PC-9 (cell line): ENCODE measurements around the gene CHDH. TPM values are rescaled to one million over a fixed set of nuclear protein-coding genes. Genes with fewer than 3 reads are reported as not detected.

Experiments
- BruUV-seq: library from RNA; stranded (reverse); fragments of 400-500 nt; replicated peaks from 2 replicates; lab custom pipeline; 2021; lab: Mats Ljungman, UMichigan
- CTCF ChIA-PET: fragments of 300-600 bp; sonication (Branson Sonifier 250); formaldehyde crosslinking; loops from one replicate; lab custom pipeline; 2022; ENCODE audit warnings: antibody characterized with exemption; lab: Charles Lee
- POLR2A ChIA-PET: fragments of 300-600 bp; sonication (Branson Sonifier 250); formaldehyde crosslinking; loops from one replicate; lab custom pipeline; 2022; ENCODE audit warnings: antibody characterized with exemption; ENCODE audit not compliant: unreplicated experiment; lab: Charles Lee
- DNase-seq, 2 experiments: peaks; one replicate each; pipeline versions ENCODE4 v3.0.0 to v3.0.0-alpha.2; 2015 to 2022; ENCODE audit warnings: mixed read lengths in 1 of 2
- H2AFZ ChIP-seq: fragments of 200-600 bp; sonication (generic); 2 replicates; pipeline ENCODE4 v1.8.1; 2017; ENCODE audit warnings: antibody characterized with exemption
- H3F3A ChIP-seq: fragments of 200-600 bp; sonication (generic); 2 replicates; pipeline ENCODE4 v1.8.1; 2017; ENCODE audit warnings: antibody characterized with exemption, mild to moderate bottlenecking, low read depth; ENCODE audit not compliant: insufficient read depth
- H3K27ac ChIP-seq: fragments of 200-600 bp; sonication (generic); 2 replicates; pipeline ENCODE4 v1.6.1; 2016; ENCODE audit warnings: mixed run types
- H3K27me3 ChIP-seq: fragments of 200-600 bp; sonication (generic); 2 replicates; pipeline ENCODE4 v1.6.1; 2016; ENCODE audit warnings: low read depth, mixed run types; ENCODE audit not compliant: insufficient read depth
- H3K36me3 ChIP-seq: fragments of 200-600 bp; sonication (generic); 2 replicates; pipeline ENCODE4 v1.6.1; 2016; ENCODE audit warnings: low read depth, mixed run types
- H3K4me1 ChIP-seq: fragments of 200-600 bp; sonication (generic); replicated peaks from 2 replicates; pipeline ENCODE4 v1.6.1; 2016; ENCODE audit warnings: mixed run types; ENCODE audit not compliant: insufficient read depth
- H3K4me2 ChIP-seq: fragments of 200-600 bp; sonication (generic); 2 replicates; pipeline ENCODE4 v1.6.1; 2017; ENCODE audit warnings: mixed run types
- H3K4me3 ChIP-seq: fragments of 200-600 bp; sonication (generic); 2 replicates; pipeline ENCODE4 v1.6.1; 2016; ENCODE audit warnings: mixed run types
- H3K79me2 ChIP-seq: fragments of 200-600 bp; sonication (generic); 2 replicates; pipeline ENCODE4 v1.6.1; 2017; ENCODE audit warnings: low read depth, mixed run types
- H3K9me2 ChIP-seq: fragments of 200-600 bp; sonication (generic); 2 replicates; pipeline ENCODE4 v1.8.1; 2017; ENCODE audit warnings: mild to moderate bottlenecking; ENCODE audit not compliant: insufficient read depth
- H3K9me3 ChIP-seq: fragments of 200-600 bp; sonication (generic); 2 replicates; pipeline ENCODE4 v1.8.1; 2016; ENCODE audit warnings: low read depth; ENCODE audit not compliant: insufficient read depth
- H4K20me1 ChIP-seq: fragments of 200-600 bp; sonication (generic); 2 replicates; pipeline ENCODE4 v1.8.1; 2017; ENCODE audit not compliant: insufficient read depth
- EZH2 ChIP-seq: fragments of 200-600 bp; sonication (generic); IDR thresholded peaks from 2 replicates; pipeline ENCODE4 v1.8.0; 2017; ENCODE audit warnings: antibody characterized with exemption, low read depth
- intact Hi-C: fragments of 100-400 bp; cut with micrococcal nuclease; formaldehyde crosslinking; loops from one replicate; pipeline ENCODE4 v1.10.0; 2022; ENCODE audit not compliant: unreplicated experiment
- total RNA-seq: library from RNA; stranded (reverse); gene quantifications from 2 replicates; pipeline ENCODE4 v1.2.3, GENCODE V29; 2021
- TF ChIP-seq, protein P1 (sequence below): fragments of 200-600 bp; sonication (generic); conservative IDR thresholded peaks from 2 replicates; pipeline ENCODE4 v1.6.1; 2017; ENCODE audit warnings: mixed run types, antibody characterized with exemption, mild to moderate bottlenecking, moderate library complexity

CHDH gene
- total RNA-seq, 1 experiment from 2014 or later: not detected

DNA sequence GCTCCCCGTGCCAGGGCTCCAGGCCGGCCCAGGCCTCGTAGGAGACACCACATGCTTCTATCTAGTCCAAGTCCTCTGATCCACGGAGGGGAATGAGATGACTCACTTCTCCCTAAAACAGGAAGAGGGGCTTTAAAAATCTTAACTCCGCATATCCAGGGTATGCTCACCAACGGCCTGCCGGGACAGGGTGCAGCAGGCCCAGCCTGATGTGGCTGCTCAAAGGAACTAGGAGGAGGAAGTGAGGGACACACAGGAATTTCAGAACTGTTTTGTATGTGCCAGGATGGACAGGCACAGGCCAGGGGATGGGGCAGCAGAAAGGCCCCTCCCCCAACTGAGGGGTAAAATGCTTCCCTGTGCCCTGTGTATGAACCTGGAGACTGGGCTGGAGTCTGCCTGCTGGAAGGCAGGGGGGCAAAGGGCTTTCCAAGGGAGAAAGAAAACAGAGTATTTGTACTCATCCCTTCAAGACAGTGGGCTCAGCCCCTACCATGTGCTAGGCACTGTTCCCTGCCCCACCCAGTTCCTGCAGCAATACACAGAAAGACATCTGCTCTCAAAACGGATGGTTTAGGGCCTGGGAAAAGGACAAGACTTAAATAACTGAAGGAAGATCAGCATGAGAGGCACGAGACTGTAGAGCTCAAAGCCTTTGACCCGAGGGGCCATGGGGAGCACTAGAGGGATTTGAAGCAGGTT, 22.1 kb downstream of the CHDH start:
- Histone ChIP-seq H3K4me3 (no peak overlapping the region), H3K36me3 (no peaks in the 10 kb centered on the region), H3K27ac (no peak overlapping the region), H3K4me2 (no peak overlapping the region), H3F3A (no peaks in the 10 kb centered on the region), H3K9me3 (no peaks in the 10 kb centered on the region), H3K79me2 (no peaks in the 10 kb centered on the region), H3K27me3 (peaks cover 50% of the 10 kb centered on the region), H4K20me1 (no peaks in the 10 kb centered on the region), H3K9me2 (no peaks in the 10 kb centered on the region), H2AFZ (no peak overlapping the region), H3K4me1 (no peaks in the 10 kb centered on the region)
- intact Hi-C loops: no loop called here
- no peak for DNase-seq
- no TSS peak for BruUV-seq
- TF ChIP-seq EZH2: no peak
- TF ChIP-seq, protein P1, sequence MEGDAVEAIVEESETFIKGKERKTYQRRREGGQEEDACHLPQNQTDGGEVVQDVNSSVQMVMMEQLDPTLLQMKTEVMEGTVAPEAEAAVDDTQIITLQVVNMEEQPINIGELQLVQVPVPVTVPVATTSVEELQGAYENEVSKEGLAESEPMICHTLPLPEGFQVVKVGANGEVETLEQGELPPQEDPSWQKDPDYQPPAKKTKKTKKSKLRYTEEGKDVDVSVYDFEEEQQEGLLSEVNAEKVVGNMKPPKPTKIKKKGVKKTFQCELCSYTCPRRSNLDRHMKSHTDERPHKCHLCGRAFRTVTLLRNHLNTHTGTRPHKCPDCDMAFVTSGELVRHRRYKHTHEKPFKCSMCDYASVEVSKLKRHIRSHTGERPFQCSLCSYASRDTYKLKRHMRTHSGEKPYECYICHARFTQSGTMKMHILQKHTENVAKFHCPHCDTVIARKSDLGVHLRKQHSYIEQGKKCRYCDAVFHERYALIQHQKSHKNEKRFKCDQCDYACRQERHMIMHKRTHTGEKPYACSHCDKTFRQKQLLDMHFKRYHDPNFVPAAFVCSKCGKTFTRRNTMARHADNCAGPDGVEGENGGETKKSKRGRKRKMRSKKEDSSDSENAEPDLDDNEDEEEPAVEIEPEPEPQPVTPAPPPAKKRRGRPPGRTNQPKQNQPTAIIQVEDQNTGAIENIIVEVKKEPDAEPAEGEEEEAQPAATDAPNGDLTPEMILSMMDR: no peak
- ChIA-PET CTCF (no interaction called here), POLR2A (no interaction called here)

DNA sequence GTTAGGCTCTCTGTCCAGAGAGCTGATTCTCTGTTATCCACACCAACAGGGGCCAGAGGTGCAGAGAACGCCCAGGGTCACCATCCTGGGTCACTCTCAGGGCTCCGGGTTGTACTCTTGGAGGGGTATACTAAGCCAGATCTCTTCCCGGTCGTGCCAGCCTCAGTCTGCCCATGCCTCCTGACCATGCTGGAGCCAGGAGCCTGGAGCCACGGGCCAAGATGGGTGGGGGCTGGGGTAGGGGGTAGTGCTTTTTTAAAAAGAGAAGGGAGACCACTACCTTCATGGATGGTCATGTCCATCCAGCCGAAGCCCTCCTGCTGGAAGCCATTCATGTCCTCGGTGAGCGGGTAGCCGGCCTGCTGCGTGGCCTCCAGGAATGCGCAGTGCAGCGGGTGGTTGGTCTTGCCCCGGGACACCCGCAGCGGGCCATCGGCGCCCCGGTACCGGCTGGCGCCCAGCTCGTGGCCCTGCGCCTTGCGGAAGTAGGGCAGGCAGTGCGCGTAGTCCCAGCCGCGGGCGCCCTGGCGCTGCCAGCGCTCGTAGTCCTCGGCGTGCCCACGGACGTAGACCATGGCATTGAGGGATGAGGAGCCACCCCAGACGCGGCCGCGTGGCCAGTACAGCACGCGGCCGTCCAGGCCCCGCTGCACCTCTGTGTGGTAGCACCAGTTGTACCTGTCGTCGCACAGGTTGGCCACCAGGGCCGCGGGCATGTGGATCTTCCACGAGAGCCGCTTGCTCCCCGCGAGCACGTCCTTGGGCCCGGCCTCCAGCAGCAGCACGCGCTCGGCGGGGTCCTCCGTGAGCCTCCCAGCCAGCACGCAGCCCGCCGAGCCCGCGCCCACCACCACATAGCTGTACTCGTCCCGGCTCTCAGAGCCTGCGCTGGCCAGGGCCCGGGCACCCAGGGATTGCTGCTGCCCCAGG, 22.9 kb downstream of the CHDH start:
- DNase-seq: no peak
- intact Hi-C loops: no loop called here
- H3F3A ChIP-seq: no peaks in the 10 kb centered on the region
- no peaks in the 10 kb centered on the region for H3K36me3 ChIP-seq
- H3K27ac ChIP-seq: no peak overlapping the region
- CTCF ChIA-PET: no interaction called here
- no peaks in the 10 kb centered on the region for H3K9me2 ChIP-seq
- H3K27me3 ChIP-seq: peaks cover 55% of the 10 kb centered on the region
- H4K20me1 ChIP-seq: no peaks in the 10 kb centered on the region
- no peak overlapping the region for H2AFZ ChIP-seq
- BruUV-seq: no TSS peak
- H3K4me1 ChIP-seq: no peaks in the 10 kb centered on the region
- POLR2A ChIA-PET: no interaction called here
- H3K79me2 ChIP-seq: no peaks in the 10 kb centered on the region
- no peaks in the 10 kb centered on the region for H3K9me3 ChIP-seq
- no peak for TF ChIP-seq EZH2
- TF ChIP-seq, protein P1: no peak
- no peak overlapping the region for H3K4me2 ChIP-seq
- no peak overlapping the region for H3K4me3 ChIP-seq

DNA sequence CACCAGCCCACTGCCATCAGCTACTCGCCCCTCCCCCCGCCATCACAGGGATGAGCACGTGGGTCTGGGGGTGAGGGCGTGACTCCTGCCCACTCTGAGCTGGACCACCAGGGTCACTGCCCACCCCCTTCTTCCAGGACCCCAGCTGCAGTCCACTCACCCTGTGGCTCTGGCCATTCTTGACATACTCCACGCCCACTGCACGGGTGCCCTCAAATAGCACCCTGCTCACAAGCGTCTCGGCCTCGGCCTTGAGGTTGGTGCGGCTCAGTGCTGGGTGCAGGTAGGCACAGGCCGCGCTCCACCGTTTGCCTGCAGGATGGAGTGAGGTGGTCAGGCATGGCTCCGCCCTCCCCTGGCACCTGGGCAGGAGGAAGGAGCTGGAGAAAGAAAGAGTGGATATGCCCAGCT, 23.9 kb downstream of the CHDH start:
- no peaks in the 10 kb centered on the region for H3K4me1 ChIP-seq
- no peaks in the 10 kb centered on the region for H4K20me1 ChIP-seq
- H3F3A ChIP-seq: no peaks in the 10 kb centered on the region
- no peaks in the 10 kb centered on the region for H3K36me3 ChIP-seq
- DNase-seq: no peak
- H3K27ac ChIP-seq: no peak overlapping the region
- POLR2A ChIA-PET: no interaction called here
- no peaks in the 10 kb centered on the region for H3K79me2 ChIP-seq
- no TSS peak for BruUV-seq
- no peak for TF ChIP-seq EZH2
- TF ChIP-seq, protein P1: no peak
- no peak overlapping the region for H3K4me2 ChIP-seq
- peaks cover 61% of the 10 kb centered on the region for H3K27me3 ChIP-seq
- no peaks in the 10 kb centered on the region for H3K9me2 ChIP-seq
- no peaks in the 10 kb centered on the region for H3K9me3 ChIP-seq
- H3K4me3 ChIP-seq: no peak overlapping the region
- no peak overlapping the region for H2AFZ ChIP-seq
- intact Hi-C loops: no loop called here
- CTCF ChIA-PET: no interaction called here
